IMR-90 (cell line): ENCODE measurements around the gene PRR14L. TPM values are rescaled to one million over a fixed set of nuclear protein-coding genes. Genes with fewer than 3 reads are reported as not detected.
A peak's percentile ranks its signal among the peaks of the same experiment; 100 is the strongest.

Experiments
- ATAC-seq: fragments of 200-7000 bp; cut with Tn5 transposase; 2 replicates; pipeline ENCODE4 v1.9.1; 2020; ENCODE audit warnings: low read depth, mild to moderate bottlenecking, moderate library complexity
- BruUV-seq: library from RNA; stranded (reverse); fragments of 400-500 nt; replicated peaks from 2 replicates; lab custom pipeline; 2021; lab: Mats Ljungman, UMichigan
- CTCF ChIA-PET: fragments of 300-600 bp; formaldehyde crosslinking; extraction: SDS; loops from one replicate; lab custom pipeline; 2021; ENCODE audit warnings: antibody characterized with exemption; lab: Yijun Ruan, JAX
- POLR2A ChIA-PET: fragments of 300-600 bp; sonication (Branson Sonifier 250); formaldehyde crosslinking; loops from one replicate; lab custom pipeline; 2022; ENCODE audit warnings: antibody characterized with exemption; ENCODE audit not compliant: unreplicated experiment; lab: Charles Lee
- DNase-seq: peaks from one replicate; pipeline ENCODE4 v3.0.0; 2013
- H2AFZ ChIP-seq: replicated peaks from 2 replicates; pipeline ENCODE3; 2013; ENCODE audit warnings: low read length, mild to moderate bottlenecking; ENCODE audit not compliant: poor library complexity
- H2AK5ac ChIP-seq: 2 replicates; pipeline ENCODE4 v1.6.1; 2013; ENCODE audit warnings: low read depth, low read length, inconsistent platforms
- H2AK9ac ChIP-seq: replicated peaks from 2 replicates; pipeline ENCODE3; 2013; ENCODE audit warnings: mild to moderate bottlenecking, low read depth, low read length, moderate library complexity; ENCODE audit not compliant: poor library complexity
- H2BK120ac ChIP-seq: 2 replicates; pipeline ENCODE4 v1.6.1; 2013; ENCODE audit warnings: low read depth, low read length, inconsistent platforms
- H2BK15ac ChIP-seq: 3 replicates; pipeline ENCODE4 v1.6.1; 2013; ENCODE audit warnings: low read depth, low read length, inconsistent platforms
- H2BK20ac ChIP-seq: 2 replicates; pipeline ENCODE4 v1.6.1; 2013; ENCODE audit warnings: low read depth, mild to moderate bottlenecking, inconsistent platforms, low read length, moderate library complexity
- H2BK5ac ChIP-seq: 2 replicates; pipeline ENCODE4 v1.6.1; 2013; ENCODE audit warnings: mild to moderate bottlenecking, low read depth, low read length, inconsistent platforms; ENCODE audit not compliant: poor library complexity, severe bottlenecking
- H3K14ac ChIP-seq: replicated peaks from 2 replicates; pipeline ENCODE4 v1.6.1; 2013; ENCODE audit warnings: low read depth, low read length, inconsistent platforms
- H3K18ac ChIP-seq: 2 replicates; pipeline ENCODE4 v1.6.1; 2013; ENCODE audit warnings: low read depth, low read length, control low read depth
- H3K23ac ChIP-seq: 2 replicates; pipeline ENCODE4 v1.6.1; 2013; ENCODE audit warnings: low read depth, low read length, inconsistent platforms
- H3K27ac ChIP-seq: 2 replicates; pipeline ENCODE4 v1.5.1; 2013; ENCODE audit warnings: mild to moderate bottlenecking, control low read depth, low read length; ENCODE audit not compliant: insufficient read depth
- H3K27me3 ChIP-seq: 2 replicates; pipeline ENCODE4 v1.6.1; 2013; ENCODE audit warnings: low read length; ENCODE audit not compliant: control insufficient read depth, insufficient read depth
- H3K36me3 ChIP-seq: 2 replicates; pipeline ENCODE4 v1.6.1; 2013; ENCODE audit warnings: low read length, mixed read lengths; ENCODE audit not compliant: control insufficient read depth, insufficient read depth
- H3K4ac ChIP-seq: 2 replicates; pipeline ENCODE4 v1.6.1; 2013; ENCODE audit warnings: low read depth, low read length, inconsistent platforms
- H3K4me1 ChIP-seq: 2 replicates; pipeline ENCODE4 v1.6.1; 2013; ENCODE audit warnings: low read length, mixed read lengths; ENCODE audit not compliant: control insufficient read depth, insufficient read depth
- H3K4me2 ChIP-seq: 2 replicates; pipeline ENCODE4 v1.6.1; 2013; ENCODE audit warnings: low read depth, mild to moderate bottlenecking, control low read depth, low read length, moderate library complexity
- H3K4me3 ChIP-seq: 2 replicates; pipeline ENCODE4 v1.5.1; 2013; ENCODE audit warnings: low read depth, mild to moderate bottlenecking, control low read depth, low read length, moderate library complexity; ENCODE audit not compliant: insufficient read depth
- H3K56ac ChIP-seq: 2 replicates; pipeline ENCODE4 v1.6.1; 2013; ENCODE audit warnings: low read length, inconsistent platforms; ENCODE audit not compliant: insufficient read depth; ENCODE audit errors: extremely low read depth
- H3K79me1 ChIP-seq, 2 experiments: 2 replicates each; pipeline ENCODE4 v1.6.1; 2013; ENCODE audit warnings: low read length in 2 of 2, inconsistent platforms in 1 of 2, low read depth in 1 of 2
- H3K9ac ChIP-seq: 2 replicates; pipeline ENCODE4 v1.6.1; 2013; ENCODE audit warnings: low read depth, low read length, control low read depth
- H3K9me1 ChIP-seq: 2 replicates; pipeline ENCODE4 v1.6.1; 2013; ENCODE audit warnings: low read length, inconsistent platforms; ENCODE audit not compliant: insufficient read depth
- H3K9me3 ChIP-seq: 2 replicates; pipeline ENCODE4 v1.6.1; 2013; ENCODE audit warnings: low read length; ENCODE audit not compliant: control insufficient read depth, insufficient read depth
- H4K20me1 ChIP-seq: 2 replicates; pipeline ENCODE4 v1.6.1; 2013; ENCODE audit warnings: low read length, inconsistent platforms; ENCODE audit not compliant: insufficient read depth
- H4K5ac ChIP-seq: 2 replicates; pipeline ENCODE4 v1.6.1; 2013; ENCODE audit warnings: mild to moderate bottlenecking, low read depth, low read length, control low read depth
- H4K8ac ChIP-seq, 2 experiments: 2 replicates each; pipeline ENCODE4 v1.6.1; 2013; ENCODE audit warnings: low read depth in 2 of 2, low read length in 2 of 2, control low read depth in 1 of 2, inconsistent platforms in 1 of 2
- H4K91ac ChIP-seq: 2 replicates; pipeline ENCODE4 v1.6.1; 2013; ENCODE audit warnings: low read depth, low read length, inconsistent platforms; ENCODE audit not compliant: insufficient read depth
- CEBPB ChIP-seq: IDR thresholded peaks from 2 replicates; pipeline ENCODE4 v1.6.1; 2012; ENCODE audit warnings: low read depth, low read length, improper control_type of control experiment
- MXI1 ChIP-seq: IDR thresholded peaks from 2 replicates; pipeline ENCODE4 v1.6.1; 2012; ENCODE audit warnings: low read depth, mild to moderate bottlenecking, low read length, moderate library complexity, borderline replicate concordance
- POLR2A ChIP-seq: IDR thresholded peaks from 2 replicates; pipeline ENCODE4 v1.6.1; 2012; ENCODE audit warnings: mild to moderate bottlenecking, low read depth, low read length
- WGBS, 2 experiments: methylation state at CpG; one replicate each; pipeline versions ENCODE4 v1.1.5 to v1.1.7; 2013; ENCODE audit warnings: missing lambda C conversion rate in 2 of 2; ENCODE audit not compliant: insufficient read length in 1 of 2; ENCODE audit errors: extremely low coverage in 2 of 2; 5-methylcytosine and 5-hydroxymethylcytosine counted together
- dilution Hi-C: fragments of 300-500 bp; cut with HindIII; formaldehyde crosslinking; loops from one replicate; pipeline ENCODE4 v1.14.3; 2018; ENCODE audit warnings: low sequenced_read_pairs; ENCODE audit not compliant: unreplicated experiment
- in situ Hi-C: fragments of 300-500 bp; cut with MboI; formaldehyde crosslinking; loops from 3 replicates; pipeline ENCODE4 v1.14.3; 2019; ENCODE audit warnings: low sequenced_read_pairs, inconsistent platforms, mixed read lengths
- intact Hi-C: fragments of 100-400 bp; cut with micrococcal nuclease; formaldehyde crosslinking; loops from 2 replicates; pipeline ENCODE4 v1.10.0; 2022
- polyA plus RNA-seq, 3 experiments: library from polyadenylated mRNA; depleted of rRNA; stranded (reverse); fragments of >200 nt; gene quantifications; 2 replicates each; pipeline ENCODE4 v1.2.3, GENCODE V29; 2012; ENCODE audit warnings: low replicate concordance in 1 of 3
- total RNA-seq: library from RNA; depleted of rRNA; stranded (reverse); fragments of >200 nt; gene quantifications from 2 replicates; pipeline ENCODE4 v1.2.3, GENCODE V29; 2012

Gene PRR14L
- total and polyA plus RNA-seq, 2 of the 4 experiments (the other 2 are of a cell fraction) = 9.0 to 19.7 TPM

DNA sequence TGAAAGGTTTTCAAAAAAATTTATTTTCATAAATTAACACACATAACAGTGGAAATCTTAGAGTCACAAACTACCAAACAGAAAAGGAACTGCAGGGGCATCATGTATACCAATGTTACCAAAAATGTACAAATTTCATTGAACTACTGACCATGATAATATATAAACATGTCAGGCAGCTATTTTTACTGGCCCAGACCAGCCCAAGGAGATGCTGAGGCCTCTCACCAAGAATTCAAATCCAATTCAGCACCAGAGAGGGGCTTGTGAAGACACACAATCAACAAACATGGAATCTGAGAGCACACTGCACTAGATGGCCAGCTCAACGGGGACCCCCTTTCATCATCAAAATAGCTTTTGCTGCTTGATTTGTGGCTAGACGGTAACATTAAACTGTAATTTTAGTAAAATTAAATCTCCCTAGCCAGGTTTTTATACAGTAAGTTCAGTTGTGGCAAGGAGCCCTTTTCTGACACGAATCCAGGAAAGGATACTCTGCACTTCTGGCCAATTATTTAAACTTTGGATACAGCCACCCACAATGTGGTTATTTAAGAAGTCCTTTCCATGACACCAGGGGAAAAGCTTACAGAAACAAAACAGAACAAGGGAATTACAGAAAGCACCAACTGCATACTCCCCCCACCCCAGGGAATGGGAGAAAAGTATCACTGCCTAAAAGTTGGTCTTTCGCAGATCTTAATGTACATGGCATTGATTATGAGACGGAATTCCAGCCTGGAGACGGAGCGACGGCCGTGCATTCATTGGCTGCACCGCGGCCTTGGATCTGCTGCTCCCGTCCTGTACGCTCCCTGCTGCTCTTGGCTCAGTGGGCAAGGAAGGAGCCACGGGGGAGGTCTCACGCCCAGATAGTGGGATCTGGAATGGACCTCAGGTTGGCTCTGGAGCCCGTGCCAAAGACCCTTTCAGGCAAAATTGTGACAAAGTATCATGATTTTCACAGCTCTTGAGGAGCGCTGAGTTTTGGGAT, 68.3 kb downstream of the PRR14L start:
- peak overlapping the region; percentile 46 for H3K18ac ChIP-seq
- H3K14ac ChIP-seq = peak overlapping the region; percentile 47; the same call in 1 of the 2 replicates
- in situ Hi-C loops (loop anchor here (25.0 kb wide), 1 partner anchor 406 kb away; no protein-coding TSS in a partner anchor), intact Hi-C loops (loop anchor here (5.0 kb wide), 2 partner anchors 41 to 66 kb away; no protein-coding TSS in a partner anchor), dilution Hi-C loops (no loop called here)
- H3K9ac ChIP-seq = no peak overlapping the region
- ATAC-seq (peak; percentile 59), DNase-seq (peak; percentile 60)
- H3K4ac ChIP-seq = peak overlapping the region; percentile 84
- H3K9me1 ChIP-seq = peaks cover 14% of the 10 kb centered on the region
- CTCF ChIA-PET = interaction anchor here (0.7 kb wide), 1 partner anchor 44 kb away, joined by 3 read pairs; no protein-coding TSS in a partner anchor
- peak overlapping the region; percentile 33 for H3K4me2 ChIP-seq
- H3K27ac ChIP-seq = peak overlapping the region; percentile 65
- H3K9me3 ChIP-seq = no peaks in the 10 kb centered on the region
- 94% methylated on average over 11 of the region's 17 CpGs; no CpG with 5 or more reads in 1 of the 2 experiments for WGBS, 2 experiments
- 0 out of 2 replicates have a peak, but pooled peaks cover 3% of the 10 kb centered on the region for H4K20me1 ChIP-seq
- H3K36me3 ChIP-seq = peaks cover 29% of the 10 kb centered on the region
- H3K56ac ChIP-seq = peak overlapping the region; percentile 55; the same call in 1 of the 2 replicates
- H2BK20ac ChIP-seq = peak overlapping the region; percentile 60
- peak overlapping the region; percentile 59; the same call in 1 of the 2 replicates for H3K23ac ChIP-seq
- BruUV-seq = no TSS peak
- H4K5ac ChIP-seq = peak overlapping the region; percentile 57; the same call in 1 of the 2 replicates
- peak overlapping the region; percentile 29 for H2AK9ac ChIP-seq
- peak overlapping the region; percentile 53 for H4K8ac ChIP-seq
- H3K79me1 ChIP-seq = peaks cover 11 to 24% of the 10 kb centered on the region in 2 experiments; a peak in 3 of 4 replicates
- peak overlapping the region; percentile 24 for H2AFZ ChIP-seq
- POLR2A ChIA-PET = no interaction called here
- TF ChIP-seq MXI1 (no peak), POLR2A (no peak), CEBPB (no peak)
- H2BK5ac ChIP-seq = peak overlapping the region; percentile 90
- no peak overlapping the region for H3K4me3 ChIP-seq
- H3K4me1 ChIP-seq = peaks cover 25% of the 10 kb centered on the region
- H4K91ac ChIP-seq = peak overlapping the region; percentile 81
- H2BK15ac ChIP-seq = peak overlapping the region; percentile 39; the same call in 1 of the 3 replicates
- peak overlapping the region; percentile 77 for H2BK120ac ChIP-seq
- H3K27me3 ChIP-seq = no peaks in the 10 kb centered on the region
- peak overlapping the region; percentile 57 for H2AK5ac ChIP-seq
